Fibroblast of peridontal ligament (primary cell): ENCODE results near the gene ARSA.

ENCODE experiments used
- DNase-seq: peaks from one replicate; pipeline ENCODE4 v3.0.0-alpha.2; 2010; ENCODE audit errors: extremely low read depth

The ARSA gene

DNA sequence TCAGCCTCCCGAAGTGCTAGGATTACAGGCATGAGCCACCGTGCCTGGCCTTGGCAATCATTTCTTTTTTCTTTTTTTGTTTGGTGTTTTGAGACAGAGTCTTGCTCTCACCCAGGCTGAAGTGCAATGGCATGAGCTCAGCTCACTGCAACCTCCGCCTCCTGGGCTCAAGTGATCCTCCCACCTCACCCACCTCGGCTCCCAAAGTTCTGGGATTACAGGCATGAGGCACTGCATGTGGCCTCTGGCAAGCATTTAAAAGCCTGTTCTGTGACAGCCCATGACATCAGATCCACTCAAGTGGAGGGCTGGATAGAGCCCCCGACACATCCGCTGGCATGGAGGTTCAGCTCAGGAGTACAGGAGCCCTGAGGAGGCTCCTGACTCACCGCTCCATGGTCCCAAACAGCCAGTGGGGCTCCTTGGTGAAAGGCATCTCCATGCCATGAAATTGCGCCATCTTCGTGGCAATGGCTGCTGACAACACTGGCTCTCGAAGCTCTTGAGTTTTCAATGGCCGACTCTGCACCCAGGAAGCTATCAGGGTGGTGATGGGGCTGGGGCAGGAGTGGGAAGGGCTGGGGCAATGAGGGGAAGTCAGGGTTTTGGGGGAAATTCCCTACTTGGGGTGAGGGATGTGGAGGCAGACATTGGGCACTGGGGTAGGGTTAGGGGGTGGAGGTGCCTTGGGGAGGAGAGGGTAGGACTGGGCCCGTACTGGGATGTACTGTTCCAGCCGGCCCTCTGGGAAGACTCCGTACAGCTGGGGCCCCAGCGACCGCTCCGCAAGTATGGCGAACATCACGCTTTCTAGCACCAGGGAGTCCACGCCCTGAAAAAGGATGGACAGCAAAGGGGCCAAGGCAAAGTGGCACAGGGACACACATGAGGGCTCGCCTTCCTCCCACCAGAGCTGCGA, 46.7 kb downstream of the ARSA start:
- DNase-seq = no peak

DNA sequence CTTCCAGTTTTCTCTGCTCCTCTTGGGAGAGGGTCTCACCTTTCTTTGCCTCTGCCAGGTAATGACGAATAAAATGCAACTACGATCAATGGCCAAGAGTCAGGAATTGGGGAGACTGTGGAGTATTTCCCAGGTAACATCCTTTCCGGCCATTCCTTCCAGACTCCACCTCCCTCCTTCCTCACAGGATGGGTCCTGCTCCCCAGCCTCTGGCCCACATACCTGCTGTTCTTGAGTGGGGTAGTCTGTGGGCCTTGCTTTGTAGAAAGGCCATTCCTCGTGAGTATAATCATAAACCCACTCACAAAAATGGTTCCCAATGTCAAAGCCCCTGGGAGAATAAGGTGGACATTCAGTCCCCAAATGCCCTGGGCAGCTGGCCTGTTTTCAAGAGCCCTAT, 48.2 kb downstream of the ARSA start:
- DNase-seq = no peak

DNA sequence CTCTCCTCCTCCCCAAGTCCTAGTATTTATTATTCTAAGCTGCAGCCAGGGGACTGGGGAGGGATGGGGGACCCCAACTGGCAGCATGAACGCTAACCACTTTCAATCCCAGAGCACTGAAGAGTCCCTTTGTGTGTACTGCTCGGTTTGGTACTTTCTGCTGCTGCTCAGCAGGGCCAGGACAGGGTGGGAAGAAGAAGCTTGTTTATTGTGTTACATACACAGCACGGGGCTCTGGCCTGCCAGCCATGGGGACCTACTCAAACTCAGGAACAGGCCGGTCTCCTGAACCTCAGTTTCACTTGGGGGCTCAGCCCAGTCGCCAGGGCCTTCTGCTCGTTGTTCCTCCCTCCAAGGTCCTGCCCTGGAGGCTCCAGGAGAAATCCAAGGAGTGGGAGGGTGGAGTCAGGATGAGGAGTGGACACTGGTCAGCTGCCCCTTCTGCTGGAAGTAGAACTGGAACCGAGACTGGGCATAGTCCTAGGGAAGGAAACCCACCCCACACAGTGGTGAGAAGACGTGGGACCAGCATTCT, 49.1 kb downstream of the ARSA start:
- no peak for DNase-seq

DNA sequence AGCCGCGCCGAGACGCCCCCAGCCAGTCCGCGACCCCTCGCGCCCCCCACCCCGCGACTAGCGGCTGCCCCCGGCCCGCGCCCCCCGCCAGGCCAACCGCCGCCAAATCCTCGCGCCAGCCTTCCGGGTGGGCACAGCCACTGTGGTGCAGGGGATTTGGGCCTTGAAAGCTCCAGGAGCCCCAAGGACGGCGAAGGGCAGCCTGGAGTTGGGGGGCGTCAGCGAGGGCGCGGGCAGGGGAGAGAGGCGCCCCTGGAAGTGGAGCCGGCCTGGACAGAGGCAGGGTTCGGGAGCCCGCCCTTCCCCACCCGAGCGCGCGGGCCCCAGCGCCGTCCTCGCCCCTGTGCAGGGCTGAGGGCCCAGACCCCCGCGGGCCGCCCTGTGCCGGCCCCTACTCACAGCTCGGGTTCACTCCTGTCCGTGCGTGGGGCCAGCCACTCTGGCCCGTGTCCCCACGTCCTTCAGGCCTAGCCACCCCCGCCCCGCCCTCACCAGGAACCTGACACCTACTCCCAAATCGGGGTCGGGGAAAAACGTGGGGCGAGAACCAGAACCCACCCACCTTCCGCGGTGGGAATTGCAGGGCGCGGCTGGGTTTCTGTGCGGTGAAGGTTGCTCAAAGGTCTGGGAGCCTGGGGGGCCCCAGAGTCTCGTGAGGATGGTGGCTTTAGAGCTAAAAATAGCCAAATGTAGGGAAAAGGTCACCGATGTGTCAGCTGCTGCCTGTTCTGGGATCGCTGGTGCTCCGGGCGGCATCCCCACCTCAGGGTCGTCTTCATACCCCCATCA, 49.8 kb downstream of the ARSA start, which contains the start of gene CPT1B:
TSS of gene CPT1B (minus strand) at position 441 of the 789 bp plus-strand sequence. CDS start 512 bp downstream, outside the sequence.
- peak; percentile 22 for DNase-seq

DNA sequence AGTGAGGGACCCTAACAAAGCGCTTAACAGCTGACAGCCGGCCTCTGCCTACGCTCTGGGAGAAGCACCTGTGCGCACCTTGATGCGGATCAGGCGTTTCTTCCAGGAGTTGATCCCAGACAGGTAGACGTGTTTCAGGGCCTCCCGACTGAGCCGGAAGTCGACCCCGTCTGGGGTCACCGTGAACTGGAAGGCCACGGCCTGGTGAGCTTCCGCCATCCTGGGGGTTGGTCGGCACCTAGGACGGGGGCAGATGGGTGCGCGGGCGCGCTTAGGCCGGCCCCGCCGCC, 50.3 kb downstream of the ARSA start:
- DNase-seq = no peak

DNA sequence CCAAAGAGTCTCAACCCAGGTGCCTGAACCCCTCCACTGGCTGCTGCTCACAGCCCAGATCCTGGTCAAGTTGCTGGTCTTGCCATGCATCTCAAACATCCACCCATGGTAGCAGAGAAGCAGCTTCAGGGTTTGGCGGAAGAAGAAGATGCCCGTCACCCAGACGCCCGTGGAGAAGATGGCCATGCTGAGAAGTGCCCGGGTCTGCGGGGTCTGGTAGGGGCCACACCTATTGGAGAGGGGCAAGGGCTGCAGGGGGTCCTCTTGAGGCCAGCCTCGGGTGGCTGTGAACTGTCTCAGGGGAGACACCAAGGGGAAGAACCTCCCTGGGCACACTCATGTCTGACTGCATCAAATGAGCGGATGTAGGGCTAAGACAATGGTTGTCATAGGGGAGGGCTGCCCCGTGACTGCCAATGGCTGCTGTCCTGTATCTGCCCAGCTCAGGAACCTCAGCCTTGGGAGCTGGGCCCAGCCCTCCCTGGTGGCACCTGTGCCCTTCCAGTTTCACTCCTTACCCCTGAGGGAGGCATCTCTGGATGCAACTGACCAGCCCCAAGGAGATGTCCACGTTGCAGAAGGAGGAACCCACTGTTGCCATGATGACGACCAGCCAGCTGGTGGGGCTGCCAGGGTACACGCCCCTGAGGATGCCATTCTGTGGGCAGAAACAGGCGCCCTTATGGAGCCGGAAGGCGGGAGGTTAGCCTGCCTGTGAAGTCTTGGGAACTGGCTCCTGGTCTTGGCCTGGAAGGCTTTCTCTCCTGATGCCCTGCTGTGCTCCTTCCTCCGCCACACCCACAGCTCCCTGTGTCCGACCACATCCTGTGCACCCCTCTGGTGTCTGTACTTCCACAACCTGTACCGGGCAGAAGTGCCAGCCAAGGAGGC, 50.9 kb downstream of the ARSA start:
- DNase-seq = no peak

DNA sequence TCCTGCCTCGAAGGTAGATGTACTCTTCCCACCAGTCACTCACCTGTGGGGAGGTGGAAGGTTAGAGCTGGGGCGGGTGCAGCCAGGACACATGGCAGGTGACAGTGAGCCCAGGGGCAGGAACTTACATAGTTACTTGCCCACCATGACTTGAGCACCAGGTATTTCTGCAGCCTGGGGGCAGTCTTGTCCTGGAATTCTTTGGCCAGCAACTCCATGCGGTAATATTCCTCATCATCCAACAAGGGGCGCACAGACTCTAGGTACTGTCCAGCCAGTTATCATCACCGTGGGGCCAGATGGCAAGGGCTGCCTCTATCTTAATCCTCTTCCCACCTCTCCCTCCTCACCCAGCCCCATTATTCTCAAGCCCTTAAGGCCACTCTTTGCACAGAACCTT, 51.9 kb downstream of the ARSA start:
- peak; percentile 10 for DNase-seq

DNA sequence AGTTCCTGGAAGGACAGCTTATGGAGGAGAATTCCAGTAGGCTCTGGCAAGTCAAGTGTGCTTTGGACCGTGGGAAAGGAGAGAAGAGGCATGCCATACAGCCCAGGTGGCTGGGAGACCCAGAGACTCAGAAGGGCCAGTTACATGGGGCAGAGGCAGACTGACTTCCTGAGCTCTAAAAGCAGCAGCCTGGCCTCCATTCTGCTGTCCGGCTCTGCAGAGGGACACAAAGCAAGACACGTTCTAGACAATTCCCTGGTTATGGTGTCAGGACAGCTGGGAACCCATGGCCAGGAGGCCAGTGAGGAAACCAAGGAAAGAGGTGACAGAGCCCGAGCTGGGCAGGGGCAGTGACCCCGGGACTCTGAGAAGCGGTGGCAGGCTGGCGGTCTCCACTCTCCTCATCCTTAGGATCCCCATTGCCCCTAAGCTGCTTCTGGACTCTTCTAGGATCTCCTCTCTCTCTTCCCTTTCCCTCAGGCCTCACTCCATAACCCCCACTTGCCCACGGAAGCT, 52.5 kb downstream of the ARSA start:
- no peak for DNase-seq
